ENCODE results near the gene FIGNL1.

Gene FIGNL1

GRCh38 chr7:50415844-50416364, 34.2 kb downstream of the FIGNL1 start:
- no peaks in the 10 kb centered on the region for H3K27me3 ChIP-seq (ENCODE audit: low read depth)
- DNase-seq (ENCODE audit: low spot score in 2 of 2), result no peak
- no peaks in the 10 kb centered on the region for H3K4me1 ChIP-seq
- in situ Hi-C loops (cut with MboI; ENCODE audit: low sequenced_read_pairs), result loop anchor here (25.0 kb wide), 1 partner anchor 329 kb away; the partner anchor contains the start of gene ZPBP
- H3K9me3 ChIP-seq, result no peaks in the 10 kb centered on the region
- no peaks in the 10 kb centered on the region for H3K36me3 ChIP-seq (replicated peaks)
- no peak overlapping the region for H3K4me3 ChIP-seq

DNA sequence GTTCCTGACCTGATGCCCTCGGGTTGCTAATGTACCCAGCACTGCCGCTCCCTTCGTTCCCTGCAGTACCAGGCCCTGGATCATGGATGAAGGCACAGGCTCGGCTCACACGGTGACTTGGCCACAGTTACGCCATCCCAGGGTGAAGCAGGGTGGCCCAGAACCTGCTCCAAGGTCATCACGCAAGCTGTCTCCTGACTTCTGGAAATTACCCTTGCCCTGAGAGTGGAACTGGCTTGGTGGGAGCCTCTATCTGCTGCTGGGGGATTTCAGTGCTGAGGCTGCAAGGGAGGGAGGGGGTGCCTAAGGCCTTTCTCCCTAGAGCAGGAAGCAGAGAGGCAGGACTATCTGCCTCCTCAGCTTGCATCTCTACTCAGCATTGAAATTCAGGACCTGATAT, 36.6 kb downstream of the FIGNL1 start:
- H3K4me3 ChIP-seq, result no peak overlapping the region
- no peaks in the 10 kb centered on the region for H3K9me3 ChIP-seq
- no peaks in the 10 kb centered on the region for H3K36me3 ChIP-seq (replicated peaks)
- no peak for DNase-seq (ENCODE audit: low spot score in 2 of 2)
- no peaks in the 10 kb centered on the region for H3K27me3 ChIP-seq (ENCODE audit: low read depth)
- H3K4me1 ChIP-seq, result no peaks in the 10 kb centered on the region
- in situ Hi-C loops (cut with MboI; ENCODE audit: low sequenced_read_pairs), result loop anchor here (25.0 kb wide), 1 partner anchor 326 kb away; the partner anchor contains the start of gene ZPBP

- no peak for DNase-seq (ENCODE audit: low spot score in 2 of 2)
- in situ Hi-C loops (cut with MboI; ENCODE audit: low sequenced_read_pairs), result loop anchor here (25.0 kb wide), 1 partner anchor 326 kb away; the partner anchor contains the start of gene ZPBP
- Histone ChIP-seq H3K27me3 (ENCODE audit: low read depth) (no peaks in the 10 kb centered on the region), H3K9me3 (no peaks in the 10 kb centered on the region), H3K4me3 (no peak overlapping the region), H3K36me3 (replicated peaks) (no peaks in the 10 kb centered on the region), H3K4me1 (no peaks in the 10 kb centered on the region)
Measured at GRCh38 chr7:50412973-50413372, 37.2 kb downstream of the FIGNL1 start.

GRCh38 chr7:50411332-50411731, 38.8 kb downstream of the FIGNL1 start:
- no peak overlapping the region for H3K4me3 ChIP-seq
- no peaks in the 10 kb centered on the region for H3K9me3 ChIP-seq
- DNase-seq (ENCODE audit: low spot score in 2 of 2), result no peak
- no peaks in the 10 kb centered on the region for H3K36me3 ChIP-seq (replicated peaks)
- in situ Hi-C loops (cut with MboI; ENCODE audit: low sequenced_read_pairs), result loop anchor here (25.0 kb wide), 1 partner anchor 324 kb away; the partner anchor contains the start of gene ZPBP
- H3K27me3 ChIP-seq (ENCODE audit: low read depth), result no peaks in the 10 kb centered on the region
- H3K4me1 ChIP-seq, result no peaks in the 10 kb centered on the region

GRCh38 chr7:50409856-50410745, 40.0 kb downstream of the FIGNL1 start:
- no peak overlapping the region for H3K4me3 ChIP-seq
- in situ Hi-C loops (cut with MboI; ENCODE audit: low sequenced_read_pairs), result loop anchor here (25.0 kb wide), 1 partner anchor 323 kb away; the partner anchor contains the start of gene ZPBP
- no peaks in the 10 kb centered on the region for H3K36me3 ChIP-seq (replicated peaks)
- no peaks in the 10 kb centered on the region for H3K4me1 ChIP-seq
- H3K9me3 ChIP-seq, result no peaks in the 10 kb centered on the region
- DNase-seq (ENCODE audit: low spot score in 2 of 2), result no peak
- no peaks in the 10 kb centered on the region for H3K27me3 ChIP-seq (ENCODE audit: low read depth)

DNA sequence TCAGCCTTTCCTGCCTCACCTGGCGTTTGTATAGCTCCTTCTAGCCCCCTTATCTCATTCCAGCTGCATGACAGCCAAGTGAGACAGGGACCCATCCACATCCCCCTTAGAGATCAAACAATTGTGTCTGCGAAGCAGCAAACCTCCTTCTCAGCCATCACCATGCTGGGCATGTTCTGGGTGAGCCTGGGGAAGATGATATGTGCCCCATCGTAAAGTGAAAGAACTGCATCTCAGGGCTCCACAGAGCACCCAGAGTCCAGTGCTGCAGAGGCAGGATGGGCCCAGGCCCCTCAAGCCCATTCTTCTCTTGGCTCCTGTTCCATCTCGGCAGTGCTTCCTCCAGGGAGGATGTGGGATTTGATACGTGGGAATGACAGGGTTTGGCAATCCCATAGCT, 43.2 kb downstream of the FIGNL1 start:
- H3K36me3 ChIP-seq (replicated peaks), result no peaks in the 10 kb centered on the region
- DNase-seq (ENCODE audit: low spot score in 2 of 2), result no peak
- no peaks in the 10 kb centered on the region for H3K9me3 ChIP-seq
- no peak overlapping the region for H3K4me3 ChIP-seq
- no peaks in the 10 kb centered on the region for H3K4me1 ChIP-seq
- in situ Hi-C loops (cut with MboI; ENCODE audit: low sequenced_read_pairs), result loop anchor here (25.0 kb wide), 1 partner anchor 320 kb away; the partner anchor contains the start of gene ZPBP
- H3K27me3 ChIP-seq (ENCODE audit: low read depth), result no peaks in the 10 kb centered on the region

DNA sequence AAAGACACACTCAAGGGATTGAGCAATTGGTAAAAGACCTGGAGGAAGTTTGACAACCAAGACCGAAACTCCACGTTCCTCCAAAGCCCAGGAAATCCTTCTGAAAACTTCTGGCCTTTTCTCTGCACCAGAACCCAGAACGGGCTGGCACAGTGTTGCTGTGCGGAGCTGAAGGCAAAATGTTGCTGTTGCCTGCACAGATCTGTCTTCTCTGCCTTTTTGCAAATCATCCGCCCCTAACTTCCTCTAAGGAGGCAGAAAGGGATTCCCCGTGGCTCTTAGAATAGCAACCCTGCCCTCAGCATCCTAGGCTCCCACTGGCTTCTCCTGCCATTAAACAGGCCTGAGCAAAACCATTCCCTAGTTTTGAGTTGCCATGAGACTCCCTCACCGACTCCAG, 44.9 kb downstream of the FIGNL1 start:
- H3K4me1 ChIP-seq, result no peaks in the 10 kb centered on the region
- no peak for DNase-seq (ENCODE audit: low spot score in 2 of 2)
- no peaks in the 10 kb centered on the region for H3K27me3 ChIP-seq (ENCODE audit: low read depth)
- in situ Hi-C loops (cut with MboI; ENCODE audit: low sequenced_read_pairs), result loop anchor here (25.0 kb wide), 1 partner anchor 318 kb away; the partner anchor contains the start of gene ZPBP
- H3K36me3 ChIP-seq (replicated peaks), result no peaks in the 10 kb centered on the region
- no peak overlapping the region for H3K4me3 ChIP-seq
- no peaks in the 10 kb centered on the region for H3K9me3 ChIP-seq

GRCh38 chr7:50404392-50404791, 45.8 kb downstream of the FIGNL1 start:
- no peak for DNase-seq (ENCODE audit: low spot score in 2 of 2)
- Histone ChIP-seq H3K36me3 (replicated peaks) (no peaks in the 10 kb centered on the region), H3K9me3 (no peaks in the 10 kb centered on the region), H3K4me3 (no peak overlapping the region), H3K27me3 (ENCODE audit: low read depth) (no peaks in the 10 kb centered on the region), H3K4me1 (no peaks in the 10 kb centered on the region)
- in situ Hi-C loops (cut with MboI; ENCODE audit: low sequenced_read_pairs), result loop anchor here (25.0 kb wide), 1 partner anchor 317 kb away; the partner anchor contains the start of gene ZPBP

DNA sequence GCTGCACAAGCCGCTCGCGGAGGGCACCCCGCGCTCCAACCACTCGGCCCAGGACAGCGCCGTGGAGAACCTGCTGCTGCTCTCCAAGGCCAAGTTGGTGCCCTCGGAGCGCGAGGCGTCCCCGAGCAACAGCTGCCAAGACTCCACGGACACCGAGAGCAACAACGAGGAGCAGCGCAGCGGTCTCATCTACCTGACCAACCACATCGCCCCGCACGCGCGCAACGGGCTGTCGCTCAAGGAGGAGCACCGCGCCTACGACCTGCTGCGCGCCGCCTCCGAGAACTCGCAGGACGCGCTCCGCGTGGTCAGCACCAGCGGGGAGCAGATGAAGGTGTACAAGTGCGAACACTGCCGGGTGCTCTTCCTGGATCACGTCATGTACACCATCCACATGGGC, 50.0 kb downstream of the FIGNL1 start:
- Histone ChIP-seq H3K27me3 (ENCODE audit: low read depth) (no peaks in the 10 kb centered on the region), H3K4me1 (no peaks in the 10 kb centered on the region), H3K36me3 (replicated peaks) (no peaks in the 10 kb centered on the region), H3K9me3 (no peaks in the 10 kb centered on the region), H3K4me3 (no peak overlapping the region)
- in situ Hi-C loops (cut with MboI; ENCODE audit: low sequenced_read_pairs), result loop anchor here (25.0 kb wide), 1 partner anchor 313 kb away; the partner anchor contains the start of gene ZPBP
- DNase-seq (ENCODE audit: low spot score in 2 of 2), result no peak

DNA sequence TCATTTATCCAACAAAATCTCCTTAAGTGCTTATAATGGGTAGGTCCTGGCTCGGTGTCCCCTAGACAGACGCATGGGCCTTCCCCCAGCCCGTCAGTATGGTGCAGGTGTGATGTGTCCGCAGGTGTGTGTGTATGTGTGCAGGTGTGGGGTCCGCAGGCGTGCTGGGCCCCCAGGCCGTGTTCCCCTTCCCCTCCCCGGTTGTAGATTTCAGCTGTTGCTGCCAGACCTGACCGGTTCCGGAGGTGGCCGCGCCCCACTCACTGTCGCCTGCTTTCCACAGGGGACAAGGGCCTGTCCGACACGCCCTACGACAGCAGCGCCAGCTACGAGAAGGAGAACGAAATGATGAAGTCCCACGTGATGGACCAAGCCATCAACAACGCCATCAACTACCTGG, 50.5 kb downstream of the FIGNL1 start:
- Histone ChIP-seq H3K4me1 (no peaks in the 10 kb centered on the region), H3K27me3 (ENCODE audit: low read depth) (no peaks in the 10 kb centered on the region), H3K36me3 (replicated peaks) (no peaks in the 10 kb centered on the region), H3K4me3 (no peak overlapping the region), H3K9me3 (no peaks in the 10 kb centered on the region)
- in situ Hi-C loops (cut with MboI; ENCODE audit: low sequenced_read_pairs), result loop anchor here (25.0 kb wide), 1 partner anchor 312 kb away; the partner anchor contains the start of gene ZPBP
- no peak for DNase-seq (ENCODE audit: low spot score in 2 of 2)

DNA sequence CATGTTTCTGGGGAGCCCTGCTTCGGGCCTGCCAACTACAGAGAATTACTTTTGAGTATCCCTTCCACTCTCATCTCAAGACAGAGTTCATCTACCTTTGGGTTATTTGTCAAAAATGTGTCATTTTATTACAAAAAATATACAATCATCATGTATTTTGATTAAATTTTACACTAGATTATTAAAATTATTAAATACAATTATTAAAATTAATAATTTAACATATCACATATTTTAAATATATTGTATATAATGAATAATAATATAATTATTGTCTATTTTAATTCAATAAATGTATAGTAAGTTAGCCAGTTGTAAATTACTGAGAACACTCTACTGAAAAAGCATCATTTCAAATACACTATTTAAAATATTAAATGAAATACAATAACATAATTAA, 50.9 kb downstream of the FIGNL1 start:
- Histone ChIP-seq H3K4me1 (no peaks in the 10 kb centered on the region), H3K36me3 (replicated peaks) (no peaks in the 10 kb centered on the region)

GRCh38 chr7:50397971-50398324, 52.2 kb downstream of the FIGNL1 start:
- DNase-seq (ENCODE audit: low spot score in 2 of 2), result no peak
- no peaks in the 10 kb centered on the region for H3K4me1 ChIP-seq
- in situ Hi-C loops (cut with MboI; ENCODE audit: low sequenced_read_pairs), result no loop called here
- no peaks in the 10 kb centered on the region for H3K27me3 ChIP-seq (ENCODE audit: low read depth)
- H3K4me3 ChIP-seq, result no peak overlapping the region
- H3K36me3 ChIP-seq (replicated peaks), result no peaks in the 10 kb centered on the region
- no peaks in the 10 kb centered on the region for H3K9me3 ChIP-seq

More for the DNA sequence above, 50.9 kb downstream of the FIGNL1 start:
- in situ Hi-C loops (cut with MboI; ENCODE audit: low sequenced_read_pairs), result no loop called here
- no peaks in the 10 kb centered on the region for H3K9me3 ChIP-seq
- H3K27me3 ChIP-seq (ENCODE audit: low read depth), result no peaks in the 10 kb centered on the region
- H3K4me3 ChIP-seq, result no peak overlapping the region
- DNase-seq (ENCODE audit: low spot score in 2 of 2), result no peak

DNA sequence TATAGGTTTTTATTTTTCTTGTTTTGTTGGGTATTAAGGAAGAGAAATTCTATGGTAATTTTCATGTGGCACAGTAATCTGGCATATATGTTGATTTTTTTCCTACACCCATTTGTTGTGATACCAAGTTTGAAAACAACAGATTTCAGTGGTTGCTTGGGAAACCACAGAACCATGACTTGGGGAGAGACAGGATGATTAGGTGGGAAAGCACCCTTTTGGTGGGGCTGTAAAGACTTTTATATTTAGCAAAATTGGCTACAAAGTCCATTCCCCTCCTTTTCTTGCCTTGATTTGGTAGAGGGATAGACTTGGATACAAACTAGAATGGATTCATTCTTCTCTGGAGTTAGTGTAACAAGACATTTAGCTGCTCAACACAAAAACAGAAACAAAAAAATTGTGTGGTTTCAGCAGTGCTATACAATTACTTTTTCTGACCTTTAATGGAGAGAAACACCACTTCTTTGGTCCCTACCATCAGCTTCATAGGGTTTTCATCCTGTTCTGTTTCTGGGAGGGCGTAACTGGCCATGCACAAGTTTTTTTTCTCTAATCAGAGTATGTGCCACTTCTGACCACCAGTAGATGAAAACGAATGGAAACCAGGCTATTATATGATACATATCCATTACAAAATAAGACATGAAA, 52.7 kb downstream of the FIGNL1 start:
- Histone ChIP-seq H3K9me3 (no peaks in the 10 kb centered on the region), H3K27me3 (ENCODE audit: low read depth) (no peaks in the 10 kb centered on the region), H3K36me3 (replicated peaks) (no peaks in the 10 kb centered on the region), H3K4me1 (no peaks in the 10 kb centered on the region), H3K4me3 (no peak overlapping the region)
- DNase-seq (ENCODE audit: low spot score in 2 of 2), result no peak
- in situ Hi-C loops (cut with MboI; ENCODE audit: low sequenced_read_pairs), result no loop called here

DNA sequence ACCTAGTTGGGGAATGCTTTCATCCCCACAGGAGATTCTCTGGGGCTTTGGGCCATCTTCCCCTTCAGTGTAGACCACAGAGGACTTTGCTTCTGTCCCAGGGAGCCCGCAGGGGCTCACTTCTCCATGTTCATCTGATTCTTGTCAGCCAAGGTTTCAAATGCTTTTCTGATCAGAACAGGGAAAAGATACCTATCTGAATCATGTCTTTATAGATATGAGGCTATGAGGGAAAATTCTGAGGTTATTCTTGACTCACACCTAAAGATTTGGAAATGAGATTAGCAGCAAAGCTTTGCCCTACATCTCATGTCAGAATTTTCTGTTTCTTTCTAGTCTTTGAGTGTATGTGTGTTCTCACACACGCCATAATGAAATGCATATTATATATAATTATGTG, 53.3 kb downstream of the FIGNL1 start:
- Histone ChIP-seq H3K36me3 (replicated peaks) (no peaks in the 10 kb centered on the region), H3K4me1 (no peaks in the 10 kb centered on the region), H3K27me3 (ENCODE audit: low read depth) (no peaks in the 10 kb centered on the region), H3K4me3 (no peak overlapping the region), H3K9me3 (no peaks in the 10 kb centered on the region)
- in situ Hi-C loops (cut with MboI; ENCODE audit: low sequenced_read_pairs), result no loop called here
- no peak for DNase-seq (ENCODE audit: low spot score in 2 of 2)

Data from HAP-1 (cell line).